ENCODE data around the gene PLEKHA1.

DNA sequence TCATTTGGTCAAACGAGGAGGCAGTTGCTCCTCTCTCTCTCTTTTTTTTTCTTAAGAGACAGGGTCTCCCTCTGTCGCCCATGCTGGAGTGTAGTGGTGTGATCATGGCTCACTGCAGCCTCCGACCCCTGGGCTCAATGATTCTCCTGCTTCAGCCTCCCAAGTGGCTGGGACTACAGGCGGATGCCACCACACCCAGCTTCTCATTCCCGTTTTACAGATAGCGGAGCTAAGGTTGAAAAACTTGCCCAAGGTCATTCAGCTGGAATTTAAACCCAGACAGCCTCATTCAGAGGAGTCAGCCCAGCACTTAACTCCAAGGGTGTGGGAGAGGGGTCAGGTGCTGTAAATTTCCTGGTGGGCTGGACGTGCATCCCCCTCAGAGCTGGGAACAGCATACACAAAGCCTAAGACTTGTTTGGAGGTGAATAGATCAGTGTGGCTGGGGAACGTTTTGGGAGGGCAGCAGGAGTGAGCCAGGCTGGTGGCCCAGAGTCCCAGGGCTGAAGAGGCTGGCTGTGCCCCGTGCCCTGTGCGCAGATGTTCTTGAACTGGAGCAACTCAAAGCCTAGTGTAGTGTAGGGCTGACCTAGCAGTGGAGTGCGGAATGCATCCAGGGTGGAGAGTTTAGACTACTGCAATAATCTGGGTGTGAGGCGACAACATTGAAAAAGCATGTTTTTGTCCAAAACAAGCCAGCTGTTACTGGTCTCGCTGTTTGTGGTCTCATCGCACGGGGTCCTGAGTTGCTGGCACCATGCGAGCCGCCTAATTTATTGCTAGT is 89.2 kb downstream of the PLEKHA1 start:
- TF ChIP-seq EZH2 (IDR thresholded peaks at IDR 0.05; ENCODE audit: borderline replicate concordance, low read depth, low read length, severe bottlenecking): no peak
- TF ChIP-seq, protein P1, sequence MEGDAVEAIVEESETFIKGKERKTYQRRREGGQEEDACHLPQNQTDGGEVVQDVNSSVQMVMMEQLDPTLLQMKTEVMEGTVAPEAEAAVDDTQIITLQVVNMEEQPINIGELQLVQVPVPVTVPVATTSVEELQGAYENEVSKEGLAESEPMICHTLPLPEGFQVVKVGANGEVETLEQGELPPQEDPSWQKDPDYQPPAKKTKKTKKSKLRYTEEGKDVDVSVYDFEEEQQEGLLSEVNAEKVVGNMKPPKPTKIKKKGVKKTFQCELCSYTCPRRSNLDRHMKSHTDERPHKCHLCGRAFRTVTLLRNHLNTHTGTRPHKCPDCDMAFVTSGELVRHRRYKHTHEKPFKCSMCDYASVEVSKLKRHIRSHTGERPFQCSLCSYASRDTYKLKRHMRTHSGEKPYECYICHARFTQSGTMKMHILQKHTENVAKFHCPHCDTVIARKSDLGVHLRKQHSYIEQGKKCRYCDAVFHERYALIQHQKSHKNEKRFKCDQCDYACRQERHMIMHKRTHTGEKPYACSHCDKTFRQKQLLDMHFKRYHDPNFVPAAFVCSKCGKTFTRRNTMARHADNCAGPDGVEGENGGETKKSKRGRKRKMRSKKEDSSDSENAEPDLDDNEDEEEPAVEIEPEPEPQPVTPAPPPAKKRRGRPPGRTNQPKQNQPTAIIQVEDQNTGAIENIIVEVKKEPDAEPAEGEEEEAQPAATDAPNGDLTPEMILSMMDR (IDR thresholded peaks at IDR 0.05; ENCODE audit: borderline replicate concordance, extremely low read depth, low read length, poor library complexity, severe bottlenecking): no peak

All from DND-41 (cell line).